Esophagus squamous epithelium (tissue), 4 donors: Measurements from ENCODE around the gene CELF2.

Experiments used
- POLR2A ChIP-seq, 4 donors: fragments of 450-650 bp; IDR thresholded peaks; one replicate each; pipeline ENCODE4 v1.6.1; 2017; ENCODE audit warnings: antibody characterized with exemption in 4 of 4, mild to moderate bottlenecking in 4 of 4, moderate library complexity in 3 of 4
- TF ChIP-seq, protein P1 (sequence below), 6 experiments: fragments of 450-650 bp in 4 of 6; fragments of 200-600 bp in 2 of 6; sonication (generic) in 2 of 6; IDR thresholded peaks; one replicate each; pipeline ENCODE4 v1.5.1; 2016 to 2019; ENCODE audit warnings: antibody characterized with exemption in 6 of 6, mild to moderate bottlenecking in 4 of 6, moderate library complexity in 4 of 6

DNA sequence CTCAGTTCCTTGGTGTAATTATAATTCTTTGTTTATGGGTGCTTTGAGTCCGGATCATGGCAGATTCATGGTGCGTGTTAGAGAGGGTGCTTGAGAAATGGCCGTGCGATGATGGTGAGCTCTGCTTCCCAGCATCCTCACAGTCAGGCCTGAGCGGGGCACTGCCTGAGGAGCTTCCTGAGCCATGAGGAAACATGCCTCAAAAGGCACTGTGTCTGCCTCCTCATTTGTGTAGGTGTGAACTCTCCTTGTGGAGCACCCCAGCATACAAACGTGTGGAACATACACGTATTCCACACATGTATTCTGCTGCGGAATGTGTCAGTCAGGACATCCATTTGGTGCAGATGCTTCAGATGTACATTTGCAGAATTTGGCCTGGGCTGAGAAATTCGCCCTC lies 205.4 kb downstream of the CELF2 start:
- TF ChIP-seq, protein P1, sequence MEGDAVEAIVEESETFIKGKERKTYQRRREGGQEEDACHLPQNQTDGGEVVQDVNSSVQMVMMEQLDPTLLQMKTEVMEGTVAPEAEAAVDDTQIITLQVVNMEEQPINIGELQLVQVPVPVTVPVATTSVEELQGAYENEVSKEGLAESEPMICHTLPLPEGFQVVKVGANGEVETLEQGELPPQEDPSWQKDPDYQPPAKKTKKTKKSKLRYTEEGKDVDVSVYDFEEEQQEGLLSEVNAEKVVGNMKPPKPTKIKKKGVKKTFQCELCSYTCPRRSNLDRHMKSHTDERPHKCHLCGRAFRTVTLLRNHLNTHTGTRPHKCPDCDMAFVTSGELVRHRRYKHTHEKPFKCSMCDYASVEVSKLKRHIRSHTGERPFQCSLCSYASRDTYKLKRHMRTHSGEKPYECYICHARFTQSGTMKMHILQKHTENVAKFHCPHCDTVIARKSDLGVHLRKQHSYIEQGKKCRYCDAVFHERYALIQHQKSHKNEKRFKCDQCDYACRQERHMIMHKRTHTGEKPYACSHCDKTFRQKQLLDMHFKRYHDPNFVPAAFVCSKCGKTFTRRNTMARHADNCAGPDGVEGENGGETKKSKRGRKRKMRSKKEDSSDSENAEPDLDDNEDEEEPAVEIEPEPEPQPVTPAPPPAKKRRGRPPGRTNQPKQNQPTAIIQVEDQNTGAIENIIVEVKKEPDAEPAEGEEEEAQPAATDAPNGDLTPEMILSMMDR (IDR thresholded peaks at IDR 0.05) = no peak
- TF ChIP-seq POLR2A (IDR thresholded peaks at IDR 0.05) = no peak
